HG03571 (cell line): ENCODE results near the gene C2orf76.
A peak's percentile ranks its signal among the peaks of the same experiment; 100 is the strongest.

Experiments
- ATAC-seq: cut with Tn5 transposase; IDR thresholded peaks from one replicate; pipeline ENCODE4 v1.9.1; 2021; ENCODE audit not compliant: unreplicated experiment

Gene C2orf76

DNA sequence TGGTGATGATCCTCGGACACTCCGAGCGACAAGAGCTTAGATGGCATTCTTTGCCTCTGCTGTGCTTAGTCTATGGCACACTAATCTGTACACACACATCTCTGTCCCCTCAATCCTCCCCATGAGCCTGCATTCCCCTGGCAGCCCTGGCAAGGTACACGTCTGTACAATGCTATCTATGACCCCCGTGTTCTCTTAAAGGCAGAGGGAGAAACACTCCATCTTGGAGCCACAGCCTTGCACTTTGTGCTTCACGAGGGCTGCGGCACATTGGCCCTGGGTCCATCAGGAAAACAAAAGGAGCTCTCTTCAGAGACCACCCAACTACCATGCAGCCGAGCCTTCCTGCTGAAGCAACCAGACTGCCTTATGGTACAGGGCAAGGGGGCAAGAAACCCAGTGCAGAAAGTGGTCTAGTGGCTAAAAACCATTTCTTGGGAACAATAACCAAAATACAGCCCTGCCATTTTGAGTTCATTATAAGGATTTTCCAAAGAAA, 100.5 kb downstream of the C2orf76 start:
- ATAC-seq, result no peak

DNA sequence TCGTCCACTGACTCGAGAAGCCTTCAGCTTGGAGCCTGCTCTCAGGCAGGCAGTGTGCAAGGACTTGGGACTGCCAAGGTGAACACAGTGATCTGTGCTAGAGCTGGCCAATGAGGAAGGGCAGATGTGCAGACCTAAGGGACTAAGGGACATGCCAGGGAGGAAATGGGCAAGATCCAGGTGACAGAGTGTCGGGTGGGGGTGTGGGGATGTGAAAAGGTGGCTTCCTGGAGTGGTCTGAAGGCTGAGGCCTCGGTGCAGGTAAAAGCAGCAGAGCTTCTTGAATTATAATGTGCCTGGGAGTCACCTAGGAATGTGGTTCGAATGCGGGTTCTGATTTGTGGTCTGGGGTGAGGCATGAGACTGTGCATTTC, 101.0 kb downstream of the C2orf76 start:
- ATAC-seq, result no peak

DNA sequence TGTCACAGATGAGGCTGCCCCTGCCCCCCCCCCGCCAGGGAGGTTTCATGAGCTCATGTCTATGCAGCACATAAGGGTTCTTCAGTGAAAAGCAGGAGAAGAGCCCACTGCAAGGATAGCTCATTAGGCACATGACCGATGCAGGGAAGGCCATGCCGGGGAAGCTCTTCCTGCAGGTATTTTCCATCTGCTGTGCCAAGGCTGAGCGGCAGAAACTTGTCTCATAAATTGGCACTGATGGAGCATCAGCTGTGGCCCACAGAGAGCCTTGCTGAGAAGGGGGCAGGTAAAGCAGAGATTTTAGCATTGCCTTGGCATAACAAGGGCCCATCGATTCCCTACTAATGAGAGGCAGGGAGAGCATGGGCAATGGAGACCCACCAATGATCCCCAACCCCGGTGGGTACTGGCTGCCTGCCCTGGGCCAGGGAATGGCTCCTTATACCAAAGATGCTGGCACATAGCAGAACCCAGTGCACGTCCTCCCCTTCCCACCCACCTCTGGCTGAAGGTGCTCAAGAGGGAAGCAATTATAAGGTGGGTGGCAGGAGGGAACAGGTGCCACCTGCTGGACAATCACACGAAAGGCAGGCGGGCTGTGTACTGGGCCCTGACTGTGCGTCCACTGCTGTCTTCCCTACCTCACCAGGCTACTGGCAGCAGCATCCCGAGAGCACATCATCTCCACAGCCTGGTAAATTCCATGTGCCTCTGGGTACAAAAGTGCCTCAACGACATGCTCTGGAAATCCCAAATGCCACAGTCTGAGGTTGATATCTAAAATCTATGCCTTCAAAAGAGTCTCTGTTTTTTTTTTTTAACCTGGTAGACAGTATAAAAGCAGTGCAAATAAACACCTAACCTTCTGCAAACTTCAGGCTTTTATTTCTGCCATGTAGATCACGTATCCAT, 101.6 kb downstream of the C2orf76 start:
- peak; percentile 97 for ATAC-seq

DNA sequence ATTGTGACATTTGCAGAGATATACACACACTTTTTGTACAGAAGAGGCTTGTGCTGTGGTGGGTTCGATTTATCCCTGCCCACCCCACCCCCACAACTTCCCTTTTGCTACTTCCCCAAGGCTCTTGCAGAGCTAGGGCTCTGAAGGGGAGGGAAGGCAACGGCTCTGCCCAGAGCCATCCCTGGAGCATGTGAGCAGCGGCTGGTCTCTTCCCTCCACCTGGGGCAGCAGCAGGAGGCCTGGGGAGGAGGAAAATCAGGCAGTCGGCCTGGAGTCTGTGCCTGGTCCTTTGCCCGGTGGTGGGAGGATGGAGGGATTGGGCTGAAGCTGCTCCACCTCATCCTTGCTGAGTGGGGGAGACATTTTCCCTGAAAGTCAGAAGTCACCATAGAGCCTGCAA, 103.0 kb downstream of the C2orf76 start:
- no peak for ATAC-seq

DNA sequence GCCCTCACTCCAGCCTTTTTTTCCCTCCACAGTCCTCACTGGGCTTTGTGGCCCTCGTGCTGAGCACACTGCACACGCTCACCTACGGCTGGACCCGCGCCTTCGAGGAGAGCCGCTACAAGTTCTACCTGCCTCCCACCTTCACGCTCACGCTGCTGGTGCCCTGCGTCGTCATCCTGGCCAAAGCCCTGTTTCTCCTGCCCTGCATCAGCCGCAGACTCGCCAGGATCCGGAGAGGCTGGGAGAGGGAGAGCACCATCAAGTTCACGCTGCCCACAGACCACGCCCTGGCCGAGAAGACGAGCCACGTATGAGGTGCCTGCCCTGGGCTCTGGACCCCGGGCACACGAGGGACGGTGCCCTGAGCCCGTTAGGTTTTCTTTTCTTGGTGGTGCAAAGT, 103.6 kb downstream of the C2orf76 start:
- no peak for ATAC-seq

DNA sequence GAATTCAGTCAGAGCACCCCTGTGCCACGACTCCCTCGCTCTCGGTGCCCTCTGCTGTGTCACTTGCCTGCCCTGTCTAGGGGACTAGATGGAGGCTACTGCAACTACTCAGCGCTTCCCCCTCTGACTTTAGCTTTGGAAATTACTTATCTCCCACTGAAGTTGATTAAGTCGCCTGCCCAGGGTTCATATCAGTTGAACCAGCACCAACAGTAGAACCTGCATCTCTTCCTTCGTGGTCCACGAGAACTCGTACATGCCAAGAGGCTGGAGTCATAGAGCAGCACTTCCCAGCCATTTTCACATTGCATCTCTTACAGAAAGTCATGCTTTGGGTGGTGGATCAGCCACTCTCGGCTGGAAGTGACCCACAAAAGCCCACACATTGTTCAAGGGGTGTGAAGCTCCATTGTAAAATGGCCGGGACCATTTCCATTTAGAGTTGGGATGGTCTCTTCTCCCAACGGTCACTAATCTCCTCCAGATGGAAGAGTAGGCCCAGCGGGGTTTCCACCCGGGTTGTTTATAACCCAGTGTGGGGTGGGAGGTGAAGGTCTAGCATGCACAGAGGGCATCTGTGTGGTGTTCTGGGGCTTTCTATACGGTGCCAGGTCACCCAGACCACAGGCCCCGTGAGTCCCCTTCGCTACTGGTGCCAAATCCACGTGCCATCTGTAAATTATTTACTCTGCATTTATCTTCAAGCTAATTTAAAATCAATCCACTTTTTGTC, 105.0 kb downstream of the C2orf76 start:
- ATAC-seq, result no peak

DNA sequence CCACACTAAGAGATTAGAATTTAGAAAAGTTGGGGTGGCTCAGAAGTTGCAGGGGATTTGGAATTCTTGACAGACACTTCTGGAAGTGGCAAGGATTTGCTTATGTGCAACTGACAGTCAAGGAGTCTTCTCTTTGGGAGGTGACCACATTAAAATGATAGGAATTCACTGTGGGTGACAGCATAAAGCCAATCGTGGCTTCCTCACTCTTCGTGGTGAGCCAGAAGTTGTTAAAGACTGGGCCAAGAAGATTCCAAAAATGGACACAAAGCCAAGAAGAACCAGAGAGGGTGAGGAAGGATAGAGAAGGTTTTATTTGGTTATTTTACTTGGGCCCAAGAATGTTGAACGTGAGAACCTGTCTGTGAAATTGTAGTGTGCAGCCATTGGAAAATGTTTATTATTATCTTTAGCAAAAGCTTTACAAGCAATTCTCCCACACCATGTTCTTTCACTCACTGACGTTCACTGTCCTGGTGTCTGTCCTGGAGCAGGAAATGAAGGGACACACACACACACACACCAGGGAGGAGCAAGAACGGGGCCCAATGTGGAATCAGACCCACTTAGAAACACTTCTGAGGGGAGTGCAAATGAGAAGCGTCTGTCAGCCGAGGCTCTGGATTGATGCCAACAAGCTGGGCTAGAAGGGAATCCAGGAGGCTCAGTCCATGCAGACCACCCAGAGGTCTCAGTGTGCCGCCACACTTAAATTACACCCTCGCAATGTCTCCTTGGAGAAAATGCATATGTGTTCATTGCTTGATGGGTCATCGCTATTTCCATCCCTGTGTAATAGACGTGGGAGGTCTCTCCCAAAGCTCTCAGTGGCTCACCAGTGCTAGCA, 105.8 kb downstream of the C2orf76 start:
- ATAC-seq, result no peak

DNA sequence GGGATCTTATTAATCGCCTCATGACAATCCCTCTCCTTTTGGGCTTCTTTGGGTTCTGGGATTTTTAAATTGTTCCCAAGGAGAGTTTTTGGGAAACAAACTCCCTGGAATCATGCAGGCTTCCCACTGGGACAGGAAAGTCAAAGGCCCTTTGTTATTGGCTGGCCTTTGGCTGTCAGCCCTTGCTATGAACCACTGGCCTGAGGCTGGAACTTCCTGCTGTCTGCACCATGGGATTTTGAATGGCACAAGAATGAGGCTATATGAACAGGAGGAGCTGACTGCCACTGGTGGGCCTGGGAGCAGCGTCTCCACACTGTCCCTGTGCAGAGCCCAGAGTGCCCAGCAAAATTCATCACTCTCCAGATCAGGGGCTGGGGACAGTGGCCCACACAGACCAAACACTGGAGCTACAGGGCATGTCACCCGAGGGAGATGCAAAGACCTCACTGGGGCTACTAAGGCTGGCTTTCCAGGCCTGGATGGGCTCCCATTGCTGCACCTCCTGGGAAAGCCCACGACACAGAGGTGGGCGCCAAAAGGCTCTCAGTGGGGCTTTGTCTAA, 107.3 kb downstream of the C2orf76 start:
- ATAC-seq, result no peak

DNA sequence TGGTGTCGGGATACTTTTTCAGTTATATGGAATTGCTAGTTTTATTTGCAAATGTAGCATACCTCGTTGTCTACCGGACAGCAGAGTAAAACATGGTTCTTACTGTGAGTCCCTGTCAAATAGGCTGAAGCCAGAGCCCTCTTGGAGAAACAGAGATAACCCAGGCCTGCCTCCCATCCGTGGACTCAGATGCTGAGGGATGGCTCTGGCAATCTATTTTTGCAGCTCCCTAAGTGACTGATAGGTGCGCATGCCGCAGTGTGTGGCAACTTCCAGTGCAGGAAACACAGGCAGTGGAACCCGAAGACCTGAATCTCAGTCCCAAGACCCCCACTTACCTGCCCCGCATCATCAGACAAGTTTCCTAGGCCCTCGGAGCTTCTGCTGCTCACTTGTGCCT, 109.4 kb downstream of the C2orf76 start:
- no peak for ATAC-seq

DNA sequence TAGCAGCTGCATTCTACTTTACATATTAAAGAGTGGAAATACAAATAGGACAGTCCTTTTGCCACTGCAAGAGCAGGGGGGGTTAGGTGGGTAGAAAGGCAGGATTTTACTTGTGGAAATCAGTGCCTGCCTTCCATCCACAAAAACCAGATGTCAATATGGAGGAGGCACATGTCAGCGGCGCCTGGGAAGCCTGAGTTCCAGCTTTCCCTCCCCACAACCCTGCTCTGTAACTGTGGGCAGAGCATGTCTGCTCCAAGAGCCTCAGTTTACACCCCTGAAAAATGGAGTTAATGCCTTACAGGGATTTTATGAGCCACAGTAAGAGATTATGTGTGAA, 110.1 kb downstream of the C2orf76 start:
- no peak for ATAC-seq

DNA sequence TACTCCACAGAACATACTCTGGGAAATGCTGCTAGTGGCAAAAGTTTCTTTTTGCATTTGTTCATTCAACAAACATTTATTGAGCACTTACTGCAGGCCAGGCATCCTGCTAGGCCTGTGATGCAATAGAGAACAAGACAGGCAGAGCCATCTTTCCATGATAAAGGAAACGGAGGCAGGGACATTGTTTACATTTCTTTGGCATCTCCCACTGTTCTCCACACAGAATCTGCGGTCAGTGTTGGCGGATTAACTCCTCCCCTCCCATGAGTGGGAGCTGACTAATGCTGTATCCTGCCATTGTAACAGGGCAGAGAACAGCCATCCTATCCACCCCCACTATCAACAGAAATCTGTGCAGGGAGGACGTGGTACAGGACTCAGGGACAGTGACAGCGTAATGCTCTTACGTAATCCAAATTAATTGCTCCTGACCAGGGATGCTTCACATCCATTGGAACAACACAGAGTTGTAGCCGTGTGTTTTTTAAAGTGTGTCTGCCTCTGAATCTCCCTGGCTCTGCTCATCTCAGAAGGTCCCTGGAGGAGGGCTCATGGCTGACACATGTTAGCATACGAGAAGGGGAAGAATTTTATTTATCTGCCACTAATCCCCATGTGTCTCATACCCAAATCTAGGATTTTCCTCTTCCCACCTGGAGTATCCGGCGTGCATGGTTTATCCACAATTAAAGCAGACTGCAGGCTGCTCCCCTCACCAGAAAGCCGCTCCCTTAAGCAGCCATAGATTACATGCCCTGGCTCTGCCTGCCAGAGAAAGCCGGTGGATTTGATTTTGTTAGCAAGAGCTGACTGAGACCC, 110.7 kb downstream of the C2orf76 start:
- ATAC-seq, result no peak

DNA sequence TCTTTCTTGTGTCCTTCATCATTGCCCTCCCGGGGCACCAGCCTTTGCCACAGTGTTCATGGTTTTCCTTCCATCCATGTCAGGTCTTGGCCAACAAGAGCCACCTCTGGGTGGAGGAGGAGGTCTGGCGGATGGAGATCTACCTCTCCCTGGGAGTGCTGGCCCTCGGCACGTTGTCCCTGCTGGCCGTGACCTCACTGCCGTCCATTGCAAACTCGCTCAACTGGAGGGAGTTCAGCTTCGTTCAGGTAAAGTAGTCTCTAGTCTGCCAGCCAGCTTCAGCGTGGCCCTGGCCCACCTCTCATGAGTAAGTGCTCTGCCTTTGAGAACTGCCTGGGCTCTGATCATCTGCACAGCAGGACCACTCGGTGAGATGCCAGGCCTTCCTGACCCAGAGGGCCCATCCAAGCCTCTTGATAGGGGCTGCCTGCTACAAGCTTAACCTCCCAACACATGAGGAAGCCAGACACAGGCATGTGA, 112.0 kb downstream of the C2orf76 start:
- ATAC-seq, result no peak

DNA sequence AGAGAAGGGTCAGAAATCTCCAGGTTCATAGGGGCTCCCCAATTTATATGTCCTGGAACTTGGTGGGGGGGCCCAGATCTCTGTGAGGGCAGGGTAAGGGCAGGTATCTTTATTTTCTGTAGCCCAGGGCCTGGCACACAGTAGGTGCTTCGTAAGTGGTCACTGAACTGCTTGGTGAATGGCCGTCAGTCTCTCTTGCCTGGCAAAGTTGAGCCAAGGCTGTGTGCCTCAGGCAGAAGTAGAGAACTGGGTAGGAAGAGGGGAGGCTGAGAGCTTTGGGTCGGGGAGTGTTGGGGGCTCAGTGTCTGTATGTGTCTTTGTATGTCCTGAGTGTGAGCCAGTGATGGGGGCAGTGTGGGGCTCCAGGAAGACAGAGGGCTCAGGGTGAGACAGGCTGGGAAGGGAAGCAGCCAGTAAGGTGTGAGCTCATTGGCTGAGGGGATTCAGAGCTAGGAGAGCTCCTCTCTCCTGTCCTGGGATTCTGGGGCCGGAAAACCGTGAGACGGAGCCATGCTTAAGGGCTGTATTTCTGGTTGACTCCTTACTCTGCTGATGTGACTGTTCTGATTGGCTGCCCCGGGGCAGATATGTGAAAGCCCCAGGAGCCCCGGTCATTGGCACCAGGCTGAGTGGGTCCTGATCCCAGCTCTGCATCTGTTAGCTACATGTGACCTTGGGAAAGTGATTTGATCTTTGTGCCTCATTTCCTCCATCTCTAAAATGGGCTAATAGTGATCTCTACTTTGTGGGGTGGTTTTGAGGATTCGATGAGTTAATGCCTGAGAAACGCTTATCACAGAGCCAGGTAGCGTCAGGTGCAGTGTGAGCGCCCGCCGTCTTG, 112.7 kb downstream of the C2orf76 start:
- ATAC-seq, result no peak

DNA sequence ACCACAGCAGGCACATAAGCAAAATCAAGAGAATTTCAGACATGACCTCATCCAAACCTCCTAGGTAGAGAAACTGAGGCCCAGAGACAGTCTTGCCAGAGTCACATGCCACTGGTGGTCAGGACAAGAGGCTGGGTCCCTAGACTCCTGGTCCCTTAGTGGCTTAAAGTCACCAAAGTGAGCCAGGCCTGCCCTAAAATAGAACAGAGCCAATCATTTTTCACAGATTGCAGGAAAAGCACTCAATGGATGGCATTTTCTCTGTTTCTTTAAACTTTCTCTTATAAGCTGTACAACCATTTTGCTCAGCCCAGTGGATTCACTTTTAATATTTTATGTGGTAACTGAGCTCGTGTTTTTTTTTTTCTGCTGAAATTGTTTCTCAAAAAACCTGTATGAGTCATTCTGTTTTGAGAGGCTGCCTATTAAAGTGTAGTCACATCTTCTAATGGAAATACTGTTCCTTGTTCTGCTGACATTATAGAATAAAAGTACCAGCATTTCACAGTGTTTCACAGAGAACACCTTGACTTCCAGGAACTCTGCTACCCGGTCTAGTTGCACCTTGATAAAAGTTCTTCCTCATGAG, 113.4 kb downstream of the C2orf76 start:
- no peak for ATAC-seq
